Psoas muscle (tissue), 8 donors: Measurements from ENCODE around the gene RNH1. TPM values are rescaled to one million over a fixed set of nuclear protein-coding genes. Genes with fewer than 3 reads are reported as not detected.

Experiments
- ATAC-seq, 4 donors: fragments of 200-7000 bp; cut with Tn5 transposase; one replicate each; pipeline ENCODE4 v1.9.1; 2020; ENCODE audit warnings: moderate library complexity in 3 of 4, mild to moderate bottlenecking in 2 of 4
- DNase-seq, 2 donors: peaks; one replicate each; pipeline ENCODE4 v3.0.0-alpha.2; 2020
- H3K27ac ChIP-seq: fragments of 200-600 bp; one replicate; pipeline ENCODE4 v1.8.0; 2022
- H3K27me3 ChIP-seq, 3 donors: fragments of 200-600 bp in 1 of 3; one replicate each; pipeline versions ENCODE4 v1.6.1 to v1.8.0; 2013 to 2022; ENCODE audit warnings: low read length in 2 of 3, mild to moderate bottlenecking in 2 of 3, moderate library complexity in 1 of 3; ENCODE audit not compliant: insufficient read depth in 3 of 3
- H3K36me3 ChIP-seq, 2 donors: fragments of 200-600 bp in 1 of 2; one replicate each; pipeline versions ENCODE4 v1.6.1 to v1.8.0; 2013 to 2022; ENCODE audit warnings: low read depth in 1 of 2, mild to moderate bottlenecking in 1 of 2, moderate library complexity in 1 of 2; ENCODE audit not compliant: insufficient read depth in 1 of 2
- H3K4me1 ChIP-seq: fragments of 200-600 bp; one replicate; pipeline ENCODE4 v1.8.0; 2022
- H3K4me3 ChIP-seq: fragments of 200-600 bp; one replicate; pipeline ENCODE4 v1.8.0; 2022; ENCODE audit warnings: mild to moderate bottlenecking
- H3K9me3 ChIP-seq: fragments of 200-600 bp; one replicate; pipeline ENCODE4 v1.8.0; 2022
- WGBS, 3 donors: extraction: QIAGEN DNeasy Blood & Tissue Kit; methylation state at CpG; one replicate each; pipeline versions ENCODE4 v1.1.6 to v1.1.7; 2013; 5-methylcytosine and 5-hydroxymethylcytosine counted together
- intact Hi-C, 2 donors: fragments of 100-400 bp; cut with DNase I; formaldehyde crosslinking; loops; one replicate each; pipeline versions ENCODE4 v1.11.0 to v1.14.2; 2022
- polyA plus RNA-seq, 3 donors: library from polyadenylated mRNA; stranded (reverse); fragments of 200-250 nt; gene quantifications; one replicate each; pipeline ENCODE4 v1.2.3, GENCODE V29; 2013
- total RNA-seq, 4 donors: library from RNA; stranded (reverse); fragmentation: NEBNext Ultra II Directional in 2 of 4; extraction: Animal tissue kit (Norgen Biotek cat#: 25700) in 2 of 4; gene quantifications; one replicate each; pipeline versions ENCODE4 v1.2.1 to v1.2.4, GENCODE V29; 2021 to 2023
- TF ChIP-seq, protein P1 (sequence below): fragments of 200-600 bp; IDR thresholded peaks from one replicate; pipeline ENCODE4 v1.8.0; 2022; ENCODE audit warnings: antibody characterized with exemption
- donor health status: healthy with polysubstance abuse.
- donor health status: DM: no; HTN: no; CAD: no; lungs with moderate emphysema.
- donor health status: Bipolar disorder and iron deficiency.
- donor health status: healthy.
- donor health status: DM: yes; HTN: yes; CAD: no.
- donor health status: DM: no; HTN: no; CAD: no.
- donor health status: DM: no; HTN: no; CAD: no.
- donor health status: DM: yes; HTN: yes; CAD: no.

The RNH1 gene
- total and polyA plus RNA-seq, 7 donors: 103 to 181 (median 106) TPM

- WGBS, 3 donors: 83 to 87% (median 86%) methylated on average over 13 to 16 of the region's 16 CpGs
- ATAC-seq: no peak
- Histone ChIP-seq H3K36me3 (no peaks in the 10 kb centered on the region), H3K4me3 (no peak overlapping the region), H3K9me3 (no peaks in the 10 kb centered on the region), H3K27me3 (peaks cover 0 to 45% (median 22%) of the 10 kb centered on the region in 3 donors), H3K27ac (no peak overlapping the region), H3K4me1 (peaks cover 5% of the 10 kb centered on the region)
- TF ChIP-seq, protein P1, sequence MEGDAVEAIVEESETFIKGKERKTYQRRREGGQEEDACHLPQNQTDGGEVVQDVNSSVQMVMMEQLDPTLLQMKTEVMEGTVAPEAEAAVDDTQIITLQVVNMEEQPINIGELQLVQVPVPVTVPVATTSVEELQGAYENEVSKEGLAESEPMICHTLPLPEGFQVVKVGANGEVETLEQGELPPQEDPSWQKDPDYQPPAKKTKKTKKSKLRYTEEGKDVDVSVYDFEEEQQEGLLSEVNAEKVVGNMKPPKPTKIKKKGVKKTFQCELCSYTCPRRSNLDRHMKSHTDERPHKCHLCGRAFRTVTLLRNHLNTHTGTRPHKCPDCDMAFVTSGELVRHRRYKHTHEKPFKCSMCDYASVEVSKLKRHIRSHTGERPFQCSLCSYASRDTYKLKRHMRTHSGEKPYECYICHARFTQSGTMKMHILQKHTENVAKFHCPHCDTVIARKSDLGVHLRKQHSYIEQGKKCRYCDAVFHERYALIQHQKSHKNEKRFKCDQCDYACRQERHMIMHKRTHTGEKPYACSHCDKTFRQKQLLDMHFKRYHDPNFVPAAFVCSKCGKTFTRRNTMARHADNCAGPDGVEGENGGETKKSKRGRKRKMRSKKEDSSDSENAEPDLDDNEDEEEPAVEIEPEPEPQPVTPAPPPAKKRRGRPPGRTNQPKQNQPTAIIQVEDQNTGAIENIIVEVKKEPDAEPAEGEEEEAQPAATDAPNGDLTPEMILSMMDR: no peak
- DNase-seq: peak in 1 of 2 donors; percentile 6
- intact Hi-C loops: no loop called here
Observed at GRCh38 chr11:551131-551530, 44.1 kb upstream of the RNH1 start.

DNA sequence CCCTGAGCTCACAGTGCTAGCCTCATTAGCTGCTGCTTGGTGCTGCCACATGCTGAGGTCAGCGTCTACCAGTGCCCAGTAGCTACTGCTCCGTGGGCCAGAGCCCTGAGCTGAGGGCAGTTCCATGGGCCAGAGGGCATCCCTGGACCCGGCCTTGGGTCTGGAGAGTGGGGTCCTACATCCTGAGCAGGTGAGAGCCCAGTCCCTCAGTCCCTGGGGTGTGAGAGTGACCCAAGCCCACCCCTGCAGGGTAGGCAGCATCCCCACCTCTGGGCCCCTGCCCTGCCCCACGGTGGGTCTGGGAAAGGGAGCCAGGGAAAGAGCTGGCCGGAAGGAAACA lies 43.7 kb upstream of the RNH1 start:
- no peaks in the 10 kb centered on the region for H3K9me3 ChIP-seq
- H3K4me3 ChIP-seq: no peak overlapping the region
- intact Hi-C loops: no loop called here
- TF ChIP-seq, protein P1: no peak
- peak in 1 of 2 donors; percentile 7 for DNase-seq
- WGBS, 3 donors: 75 to 85% (median 82%) methylated on average over 3 to 5 of the region's 5 CpGs
- H3K4me1 ChIP-seq: peaks cover 5% of the 10 kb centered on the region
- no peak overlapping the region for H3K27ac ChIP-seq
- peaks cover 0 to 41% (median 19%) of the 10 kb centered on the region in 3 donors for H3K27me3 ChIP-seq
- ATAC-seq: no peak
- no peaks in the 10 kb centered on the region for H3K36me3 ChIP-seq

DNA sequence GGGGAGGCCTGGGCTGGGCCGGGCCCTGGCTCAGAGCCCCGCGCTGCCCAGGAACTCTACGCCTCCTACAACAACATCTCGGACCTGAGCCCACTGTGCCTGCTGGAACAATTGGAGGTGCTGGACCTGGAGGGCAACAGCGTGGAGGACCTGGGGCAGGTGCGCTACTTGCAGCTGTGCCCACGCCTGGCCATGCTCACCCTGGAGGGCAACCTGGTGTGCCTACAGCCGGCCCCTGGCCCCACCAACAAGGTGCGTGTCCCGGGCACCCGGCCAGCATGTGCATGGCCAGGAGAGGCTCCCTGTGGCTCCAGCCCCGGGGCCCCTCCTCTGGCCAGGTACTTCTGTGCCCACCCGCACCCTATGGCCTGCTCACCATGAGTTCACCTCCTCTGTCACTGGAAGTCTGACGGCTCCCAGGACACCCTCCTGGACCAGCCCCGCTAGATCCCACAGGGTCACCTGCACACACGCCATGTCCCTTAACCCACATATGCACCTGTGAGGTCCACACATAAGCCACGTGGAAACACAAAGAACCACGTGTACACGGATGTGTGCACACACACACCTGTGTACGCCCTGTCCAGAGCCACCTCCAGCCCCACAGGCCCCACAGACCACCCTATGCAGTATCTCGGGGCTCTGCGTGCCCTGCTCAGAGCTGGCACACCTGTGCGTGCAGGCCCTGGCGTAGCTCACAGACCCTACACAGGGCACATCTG lies 43.1 kb upstream of the RNH1 start:
- ATAC-seq: no peak
- peaks cover 5% of the 10 kb centered on the region for H3K4me1 ChIP-seq
- TF ChIP-seq, protein P1: no peak
- WGBS, 3 donors: 94 to 98% (median 95%) methylated on average over 25 of the region's 25 CpGs
- no peaks in the 10 kb centered on the region for H3K36me3 ChIP-seq
- H3K4me3 ChIP-seq: no peak overlapping the region
- H3K9me3 ChIP-seq: no peaks in the 10 kb centered on the region
- peak in 1 of 2 donors; percentile 16 for DNase-seq
- H3K27me3 ChIP-seq: peaks cover 0 to 35% (median 13%) of the 10 kb centered on the region in 3 donors
- intact Hi-C loops: no loop called here
- no peak overlapping the region for H3K27ac ChIP-seq

GRCh38 chr11:548700-549603 lies 41.9 kb upstream of the RNH1 start:
- Histone ChIP-seq H3K27me3 (peaks cover 0 to 25% (median 7%) of the 10 kb centered on the region in 3 donors), H3K27ac (no peak overlapping the region), H3K36me3 (no peaks in the 10 kb centered on the region), H3K4me1 (no peaks in the 10 kb centered on the region), H3K4me3 (no peak overlapping the region), H3K9me3 (no peaks in the 10 kb centered on the region)
- TF ChIP-seq, protein P1: no peak
- DNase-seq (peak in 1 of 2 donors; percentile 9), ATAC-seq (no peak)
- intact Hi-C loops: no loop called here
- 73 to 81% (median 76%) methylated on average over 30 to 32 of the region's 32 CpGs for WGBS, 3 donors
